Hematopoietic multipotent progenitor cell treated with erythropoietin and hydrocortisone succinate and interleukin-3 and kit ligand, for 6 days (in vitro differentiated cells): ENCODE data around the gene UBL7.
"Not testable (repeated sequence)": the region's sequence is repeated elsewhere in the genome, so short reads cannot be mapped to it uniquely, and the experiment has no call there.

Experiments used
- DNase-seq: peaks from one replicate; pipeline ENCODE4 v3.0.0-alpha.2; 2015

Gene UBL7

DNA sequence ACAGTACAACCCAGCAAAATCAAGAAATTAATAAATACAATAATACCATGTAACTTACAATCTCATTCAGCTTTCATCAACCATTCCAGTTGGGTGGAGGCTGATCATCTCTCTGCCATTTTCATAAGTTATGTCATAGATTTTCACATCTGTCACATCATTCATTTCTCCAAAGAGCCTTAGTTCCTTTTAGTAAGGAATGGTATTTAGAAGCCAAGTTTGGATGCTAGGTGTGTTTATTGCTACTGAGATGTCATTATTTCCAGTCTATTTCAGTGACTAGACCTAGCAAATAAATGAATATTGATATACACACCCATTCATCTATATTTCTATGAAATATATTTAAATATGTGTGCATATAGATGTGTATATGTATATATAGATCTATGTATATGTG is 2.7 kb upstream of the UBL7 start:
- DNase-seq = no peak

DNA sequence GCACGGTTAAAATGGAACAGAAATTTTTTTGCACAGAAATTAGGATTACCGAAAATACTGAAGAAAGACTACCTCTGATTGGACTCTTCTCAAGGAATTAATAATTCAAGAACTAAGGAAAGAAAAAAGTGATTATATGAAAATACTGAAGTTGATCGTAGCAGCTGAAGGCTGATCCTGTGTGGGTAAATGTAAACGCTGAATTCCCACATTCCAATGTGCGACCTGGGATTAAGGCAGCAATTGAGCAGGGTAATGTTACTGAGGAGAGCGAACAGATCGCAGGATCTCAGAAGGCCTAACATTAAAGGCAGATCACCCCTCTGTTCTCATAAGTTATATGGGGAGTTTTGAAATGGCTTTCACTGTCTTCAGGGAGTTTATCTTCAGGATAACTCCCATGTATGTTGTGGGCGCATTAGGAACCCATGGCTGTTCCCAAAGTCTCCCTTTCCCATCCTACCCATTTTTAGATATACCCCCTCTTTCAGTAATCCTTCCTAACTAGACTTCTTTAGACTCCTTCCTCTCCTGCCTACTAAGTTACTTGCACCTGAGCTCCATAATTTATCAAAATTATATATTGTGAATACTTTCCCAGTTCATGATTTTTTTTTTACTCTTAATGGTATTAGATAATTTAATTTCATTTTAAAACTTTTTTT is 1.0 kb upstream of the UBL7 start:
- DNase-seq = no peak

GRCh38 chr15:74460298-74460697 is 662 bp downstream of the UBL7 start:
- DNase-seq = no peak

DNA sequence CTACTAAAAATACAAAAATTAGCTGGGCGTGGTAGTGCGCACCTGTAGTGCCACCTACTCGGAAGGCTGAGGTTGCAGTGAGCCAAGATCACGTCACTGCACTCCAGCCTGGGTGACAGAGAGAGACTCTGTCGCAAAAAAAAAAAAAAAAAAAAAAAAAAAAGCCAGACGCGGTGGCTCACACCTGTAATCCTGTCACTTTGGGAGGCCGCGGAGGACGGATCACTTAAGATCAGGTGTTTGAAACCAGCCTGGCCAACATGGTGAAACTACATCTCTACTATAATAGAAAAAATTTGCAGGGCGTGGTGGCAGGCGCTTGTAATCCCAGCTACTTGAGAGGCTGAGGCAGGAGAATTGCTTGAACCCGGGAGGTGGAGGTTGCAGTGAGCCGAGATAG is 1.2 kb downstream of the UBL7 start:
- DNase-seq = not testable (repeated sequence)

DNA sequence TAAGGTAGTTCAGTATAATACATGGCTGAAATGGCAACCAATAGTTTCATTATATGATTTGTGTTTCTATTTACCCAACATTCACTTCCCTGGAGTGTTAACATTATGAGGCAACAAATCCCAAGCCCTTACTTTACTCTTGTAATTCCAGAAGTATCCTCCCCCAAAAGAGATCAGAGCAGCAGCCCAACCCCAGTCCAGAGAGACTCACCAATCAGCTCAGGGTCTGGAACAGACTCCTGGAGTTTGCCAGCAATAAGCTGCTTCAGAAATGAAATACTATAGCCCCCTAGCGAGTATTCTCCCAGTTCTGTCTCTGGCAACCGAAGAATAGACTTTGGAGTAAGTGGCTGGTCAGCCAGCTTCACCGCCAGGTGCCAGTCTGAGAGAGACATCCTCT is 2.5 kb downstream of the UBL7 start:
- no peak for DNase-seq

GRCh38 chr15:74457036-74457435 is 3.9 kb downstream of the UBL7 start:
- not testable (repeated sequence) for DNase-seq

GRCh38 chr15:74454764-74455500 is 6.0 kb downstream of the UBL7 start:
- no peak for DNase-seq

GRCh38 chr15:74453925-74454763 is 6.8 kb downstream of the UBL7 start:
- no peak for DNase-seq

DNA sequence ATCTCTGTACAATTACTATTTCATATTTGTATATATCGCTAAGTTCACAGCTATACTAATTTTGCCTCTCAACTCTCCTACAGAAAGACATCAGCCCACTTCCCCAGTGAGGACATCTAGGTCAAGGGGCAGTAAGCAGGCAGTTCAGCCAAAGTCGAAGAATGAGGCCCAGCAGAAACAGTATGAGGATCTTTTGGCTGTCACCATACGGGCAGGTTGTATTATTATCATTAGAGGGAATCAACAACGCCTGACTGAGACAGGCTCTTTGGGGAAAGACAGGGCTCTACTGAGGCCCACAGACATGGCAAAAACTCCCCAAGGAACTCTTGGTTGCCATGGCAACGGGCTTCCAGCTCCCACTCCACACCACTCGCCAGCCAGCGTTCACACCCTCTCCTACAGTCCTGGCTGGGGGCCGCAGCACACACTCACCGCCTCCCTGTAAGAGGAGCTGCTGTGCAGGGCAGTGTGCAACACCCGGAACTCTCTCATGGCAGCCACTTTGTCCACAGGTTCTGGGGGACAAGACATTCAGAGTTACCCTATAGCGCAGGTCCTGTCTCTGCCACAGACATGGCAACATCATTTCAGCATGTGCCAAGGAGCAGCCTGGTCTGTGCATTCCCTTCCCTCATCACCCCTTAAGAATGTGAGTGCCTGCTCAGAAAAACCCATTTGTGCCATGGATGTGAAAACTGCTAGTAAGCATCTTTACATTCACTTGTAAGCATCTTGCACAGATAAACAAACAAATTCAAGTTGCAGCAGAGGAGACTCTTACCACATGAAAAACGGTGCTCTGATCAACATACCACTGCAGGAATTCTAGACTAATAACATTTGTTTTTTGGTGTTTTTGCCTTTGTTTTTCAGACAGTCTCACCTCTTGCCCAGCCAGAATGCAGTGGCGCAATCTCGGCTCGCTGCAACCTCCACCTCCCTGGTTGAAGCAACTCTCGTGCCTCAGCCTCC is 8.8 kb downstream of the UBL7 start:
- no peak for DNase-seq

- no peak for DNase-seq
Observed at GRCh38 chr15:74451322-74451721, 9.6 kb downstream of the UBL7 start.

GRCh38 chr15:74449643-74450205 is 11.2 kb downstream of the UBL7 start:
- no peak for DNase-seq

- DNase-seq = no peak
Observed at GRCh38 chr15:74449095-74449494, 11.9 kb downstream of the UBL7 start.

DNA sequence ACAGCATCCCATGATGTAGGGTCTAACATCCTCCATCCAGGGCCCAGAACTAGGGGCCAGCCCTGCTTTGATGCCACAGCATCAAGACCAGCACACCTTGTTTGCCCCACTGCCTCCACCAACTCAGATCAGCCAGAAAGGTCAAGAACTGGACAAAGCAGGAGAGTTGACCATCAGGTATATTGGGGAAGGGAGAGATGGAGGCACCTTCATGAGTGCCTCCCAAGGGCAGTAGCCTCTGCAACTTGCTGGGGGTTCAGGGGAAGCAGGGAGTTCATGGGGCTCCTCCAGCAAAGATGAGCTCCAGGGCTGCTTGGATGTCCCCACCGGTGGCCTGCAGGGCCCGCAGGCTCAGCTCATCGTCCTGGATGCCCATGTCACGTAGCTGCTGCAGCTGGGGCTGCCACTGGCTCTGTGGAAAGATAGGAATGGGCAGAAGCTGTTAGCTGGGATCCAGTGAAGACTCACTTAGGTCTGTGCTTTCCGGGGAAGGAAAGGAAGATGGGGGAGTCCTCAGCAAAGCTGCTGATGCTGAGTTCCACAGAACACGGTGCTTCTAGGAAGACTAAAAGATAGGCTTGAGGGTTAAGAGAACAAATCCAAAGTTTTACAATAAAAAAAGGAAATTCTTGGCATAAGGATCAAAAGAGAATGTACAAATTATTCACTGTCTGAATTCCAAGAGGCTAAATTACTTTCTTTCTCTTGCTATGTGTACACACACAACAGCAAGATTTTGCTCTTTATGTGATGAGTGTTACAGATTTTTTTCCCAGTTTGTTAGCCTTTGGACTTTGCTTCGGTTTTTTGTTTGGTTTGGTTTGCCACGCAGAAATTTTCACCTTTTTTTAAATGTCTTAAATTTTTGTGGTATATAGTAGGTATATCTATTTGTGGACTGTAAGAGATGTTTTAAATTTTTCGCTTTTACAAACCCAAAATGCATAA is 14.9 kb downstream of the UBL7 start:
- DNase-seq = no peak

DNA sequence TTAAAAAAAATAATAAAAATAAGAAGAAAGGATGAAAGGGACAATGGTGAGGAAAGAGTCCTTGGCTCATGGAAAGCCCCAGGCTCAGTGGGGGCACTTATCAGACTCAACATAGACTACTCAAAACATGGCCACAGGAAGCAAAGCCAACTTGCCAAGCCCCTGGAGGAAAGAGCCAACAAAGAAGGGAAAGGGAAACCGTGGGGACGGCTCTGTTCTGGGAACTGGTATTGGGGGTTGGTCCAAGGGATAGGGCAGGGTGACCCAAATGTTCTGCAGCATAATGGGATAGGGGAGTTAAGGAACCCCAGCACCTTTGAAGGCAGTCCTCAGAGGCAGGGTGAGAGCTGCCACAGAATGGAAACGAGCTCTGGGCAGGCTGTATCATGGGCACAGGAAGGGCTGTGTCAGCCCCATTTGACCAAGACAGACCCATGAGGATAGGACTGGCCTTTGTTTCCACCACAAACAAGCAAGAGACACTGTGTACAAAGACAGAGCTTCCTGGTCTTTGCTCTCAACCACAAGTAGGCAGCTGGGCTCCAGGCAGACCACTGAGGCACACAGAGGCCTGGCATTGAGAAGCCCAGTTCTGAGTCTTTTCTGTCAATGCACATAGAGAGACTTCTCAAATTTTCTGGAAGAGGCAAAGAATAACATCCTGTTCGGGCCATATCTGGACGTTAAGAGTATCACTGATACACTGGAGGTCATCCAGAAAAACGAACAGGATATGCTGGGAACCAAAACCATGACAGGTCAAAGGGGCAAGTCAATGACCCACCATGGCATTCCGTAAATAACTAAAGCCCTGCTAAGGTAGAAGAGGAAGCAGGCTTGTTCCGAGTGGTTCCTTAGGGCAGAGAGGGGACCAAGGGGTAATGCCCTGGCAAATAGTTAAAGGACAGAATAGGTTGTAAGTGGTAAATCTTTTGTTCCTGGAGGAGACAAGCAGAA is 16.6 kb downstream of the UBL7 start:
- DNase-seq = no peak

DNA sequence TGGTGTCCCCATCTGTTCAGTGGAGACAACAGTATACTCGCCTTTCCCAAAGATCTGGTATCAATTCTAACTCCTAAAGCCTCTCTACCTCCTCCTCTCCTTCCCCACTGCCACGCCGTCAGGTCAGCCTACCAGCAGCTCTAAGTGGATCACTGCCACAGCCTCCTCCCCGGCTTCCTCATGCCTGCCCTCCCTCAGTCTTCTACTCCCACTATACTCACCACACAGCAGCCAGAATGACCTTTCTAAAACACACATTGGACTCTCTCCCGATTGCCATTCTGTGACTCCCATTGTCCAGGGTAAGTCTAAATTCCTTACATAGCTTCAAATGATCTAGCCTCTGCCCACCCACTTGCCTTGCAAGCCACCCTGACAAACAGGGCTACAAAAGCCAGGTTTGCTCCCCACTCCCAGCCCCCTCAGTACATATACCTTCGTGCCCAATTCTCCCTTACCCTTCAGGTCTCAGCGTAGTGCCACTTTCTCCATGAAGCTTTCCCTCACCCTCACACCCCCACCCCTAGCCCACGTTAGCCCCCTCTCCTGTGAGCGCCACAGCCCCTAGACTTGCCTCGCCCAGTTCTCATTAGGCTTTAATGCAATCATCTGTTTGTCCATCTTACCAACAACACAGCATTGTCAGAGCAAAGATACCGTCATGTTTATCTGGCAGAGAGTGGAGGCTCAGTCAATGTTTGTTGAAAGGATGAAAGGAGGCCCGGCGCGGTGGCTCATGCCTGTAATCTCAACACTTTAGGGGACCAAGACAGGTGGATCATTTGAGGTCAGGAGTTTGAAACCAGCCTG is 17.7 kb downstream of the UBL7 start:
- no peak for DNase-seq

DNA sequence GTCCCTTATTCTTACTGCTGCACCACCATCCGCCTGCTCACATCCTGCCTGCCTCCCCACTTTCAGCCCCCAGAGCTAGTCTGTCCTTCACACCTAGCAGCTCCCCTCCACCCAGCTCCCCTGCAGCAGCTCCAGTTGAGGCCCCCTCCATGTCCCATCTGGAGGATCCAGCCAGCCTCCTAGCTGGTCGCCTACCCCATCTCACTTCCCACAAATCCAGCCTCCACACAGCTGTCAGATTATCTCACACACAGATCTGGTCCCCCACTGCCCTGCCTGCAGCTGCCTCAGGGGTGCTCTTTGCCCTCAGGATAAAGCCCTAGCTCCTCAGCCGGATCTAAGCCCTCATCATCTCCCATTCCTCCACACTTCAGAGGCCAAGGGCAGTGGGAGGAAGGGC is 18.4 kb downstream of the UBL7 start:
- DNase-seq = no peak

DNA sequence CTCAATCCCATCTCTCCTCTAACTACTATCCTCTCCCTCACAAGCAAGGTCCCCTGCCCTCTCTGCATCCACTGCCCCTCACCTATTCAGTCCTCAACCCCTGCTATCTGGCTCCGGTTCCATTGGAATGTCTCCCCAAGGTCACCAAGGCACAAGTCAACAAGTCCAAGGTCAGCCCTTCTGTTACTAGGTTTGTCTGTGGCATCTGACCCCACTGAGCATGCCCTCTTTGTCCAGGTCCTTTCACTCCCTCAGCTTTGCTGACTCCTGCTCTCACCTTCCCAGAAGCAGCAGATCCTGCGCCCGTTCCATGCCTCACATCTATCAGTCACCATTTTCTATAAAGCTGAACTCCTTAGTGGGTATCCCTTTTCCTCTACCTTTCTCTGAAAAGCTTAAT is 18.9 kb downstream of the UBL7 start:
- DNase-seq = no peak

- DNase-seq = no peak
Observed at GRCh38 chr15:74441248-74441941, 19.6 kb downstream of the UBL7 start.
